ENCODE results near the gene KCNH8.

GRCh38 chr3:19154693-19155250 lies 6.5 kb downstream of the KCNH8 start:
- TF ChIP-seq PATZ1 (CRISPR knock-in tag; IDR thresholded peaks at IDR 0.05; ENCODE audit: borderline replicate concordance), result no peak
- no peak for TF ChIP-seq CSRNP3 (CRISPR knock-in tag; IDR thresholded peaks at IDR 0.05)
- TF ChIP-seq BACH2 (CRISPR knock-in tag; IDR thresholded peaks at IDR 0.05; ENCODE audit: borderline replicate concordance), result no peak
- no peak for TF ChIP-seq ZFP3 (CRISPR knock-in tag; IDR thresholded peaks at IDR 0.05)
- no peak for TF ChIP-seq PPARA (CRISPR knock-in tag; IDR thresholded peaks at IDR 0.05; ENCODE audit: borderline replicate concordance)
- TF ChIP-seq TCF4 (CRISPR knock-in tag; IDR thresholded peaks at IDR 0.05; ENCODE audit: borderline replicate concordance), result no peak
- no peak for TF ChIP-seq CREB5 (CRISPR knock-in tag; IDR thresholded peaks at IDR 0.05; ENCODE audit: low read depth)
- TF ChIP-seq CSDC2 (CRISPR knock-in tag; IDR thresholded peaks at IDR 0.05), result no peak
- no peak for TF ChIP-seq ISL1 (CRISPR knock-in tag; IDR thresholded peaks at IDR 0.05)
- no peak for TF ChIP-seq RARB (CRISPR knock-in tag; IDR thresholded peaks at IDR 0.05)
- TF ChIP-seq ARNTL (CRISPR knock-in tag; IDR thresholded peaks at IDR 0.05; ENCODE audit: borderline replicate concordance, low read depth), result no peak
- no peak for TF ChIP-seq ZNF565 (CRISPR knock-in tag; conservative IDR thresholded peaks at IDR 0.05; ENCODE audit: low read depth)

Data from SK-N-SH treated with all-trans-retinoic acid at 6 μM for 48 hours (cell line).